ENCODE data around the gene RPS15A.
"Not testable (repeated sequence)": the region's sequence is repeated elsewhere in the genome, so short reads cannot be mapped to it uniquely, and the experiment has no call there.

RPS15A gene

DNA sequence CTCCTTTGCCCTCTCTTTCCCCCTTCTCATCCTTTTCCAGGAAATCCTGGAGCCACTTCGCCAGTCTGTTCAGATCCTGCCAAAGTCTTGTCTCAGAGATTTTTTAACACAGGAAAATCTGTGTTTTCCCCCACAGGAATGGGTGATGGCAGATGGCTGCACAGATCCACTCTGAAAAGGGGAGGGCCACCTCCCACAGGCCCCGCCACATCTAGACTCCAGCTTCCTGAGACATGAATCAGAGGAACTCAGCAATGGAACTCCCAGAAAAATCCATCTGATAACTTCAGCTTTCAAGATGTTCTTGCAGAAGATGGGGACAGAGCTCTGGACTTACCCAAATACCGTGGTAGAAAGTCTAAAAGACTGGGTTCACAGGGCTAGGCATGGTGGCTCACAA, 50.1 kb downstream of the RPS15A start:
- DNase-seq = not testable (repeated sequence)

DNA sequence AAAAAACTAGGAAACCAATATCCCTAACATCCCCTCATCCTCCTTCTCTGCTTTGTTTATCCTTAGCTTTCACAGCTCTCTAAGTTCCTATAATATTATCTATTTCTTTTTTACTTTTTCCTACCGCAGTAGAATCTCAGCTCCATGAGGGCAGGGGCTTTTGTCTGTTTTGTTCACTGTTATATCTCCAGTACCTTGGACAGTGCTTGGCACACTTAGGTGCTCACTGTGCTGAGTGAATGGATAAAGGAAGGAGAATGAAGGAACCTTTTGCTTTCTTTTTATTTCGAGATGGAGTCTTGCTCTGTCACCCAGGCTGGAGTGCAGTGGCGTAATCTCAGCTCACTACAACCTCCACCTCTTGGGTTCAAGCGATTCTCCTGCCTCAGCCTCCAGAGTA, 51.4 kb downstream of the RPS15A start:
- DNase-seq = not testable (repeated sequence)

DNA sequence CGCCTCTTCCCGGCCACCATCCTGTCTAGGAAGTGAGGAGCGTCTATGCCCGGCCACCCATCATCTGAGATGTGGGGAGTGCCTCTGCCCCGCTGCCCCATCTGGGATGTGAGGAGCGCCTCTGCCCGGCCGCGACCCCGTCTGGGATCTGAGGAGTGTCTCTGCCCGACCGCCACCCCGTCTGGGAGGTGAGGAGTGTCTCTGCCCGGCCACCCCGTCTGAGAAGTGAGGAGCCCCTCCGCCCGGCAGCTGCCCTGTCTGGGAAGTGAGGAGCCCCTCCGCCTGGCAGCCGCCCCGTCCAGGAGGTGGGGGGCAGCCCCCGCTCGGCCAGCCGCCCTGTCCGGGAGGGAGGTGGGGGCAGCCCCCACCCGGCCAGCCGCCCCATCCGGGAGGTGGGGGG, 55.9 kb downstream of the RPS15A start:
- DNase-seq = not testable (repeated sequence)

Data from DMS53 (cell line).